Liver (tissue), 3 donors: ENCODE data around the gene RNPS1.

Source experiments
- CTCF ChIP-seq: fragments of 150-350 bp; IDR thresholded peaks from 2 replicates; pipeline ENCODE4 v1.5.1; 2017; ENCODE audit warnings: improper control_type of control experiment, low read depth, low read length; ENCODE audit not compliant: missing input control
- GABPA ChIP-seq, 2 donors: IDR thresholded peaks in 1 of 2; conservative IDR thresholded peaks in 1 of 2; 2 replicates each; pipeline ENCODE4 v1.6.1; 2016; ENCODE audit warnings: antibody characterized with exemption in 2 of 2, mild to moderate bottlenecking in 1 of 2, moderate library complexity in 1 of 2
- MAX ChIP-seq: IDR thresholded peaks from 2 replicates; pipeline ENCODE4 v1.6.1; 2016; ENCODE audit warnings: antibody characterized with exemption
- donor health status: healthy.
- donor health status: healthy.

GRCh38 chr16:2244926-2245795 is 22.8 kb downstream of the RNPS1 start:
- TF ChIP-seq MAX (no peak), GABPA (IDR thresholded peaks at IDR 0.05 in 1 of 2, conservative IDR thresholded peaks at IDR 0.05 in 1 of 2) (no peak), CTCF (no peak)
